SKM-1 (cell line): ENCODE results near the gene EPB41L1.
A peak's percentile ranks its signal among the peaks of the same experiment; 100 is the strongest.

Experiments
- DNase-seq: peaks from one replicate; lab custom pipeline; 2025; ENCODE audit not compliant: unreplicated experiment; lab: John Stamatoyannopoulos, UW

The EPB41L1 gene

DNA sequence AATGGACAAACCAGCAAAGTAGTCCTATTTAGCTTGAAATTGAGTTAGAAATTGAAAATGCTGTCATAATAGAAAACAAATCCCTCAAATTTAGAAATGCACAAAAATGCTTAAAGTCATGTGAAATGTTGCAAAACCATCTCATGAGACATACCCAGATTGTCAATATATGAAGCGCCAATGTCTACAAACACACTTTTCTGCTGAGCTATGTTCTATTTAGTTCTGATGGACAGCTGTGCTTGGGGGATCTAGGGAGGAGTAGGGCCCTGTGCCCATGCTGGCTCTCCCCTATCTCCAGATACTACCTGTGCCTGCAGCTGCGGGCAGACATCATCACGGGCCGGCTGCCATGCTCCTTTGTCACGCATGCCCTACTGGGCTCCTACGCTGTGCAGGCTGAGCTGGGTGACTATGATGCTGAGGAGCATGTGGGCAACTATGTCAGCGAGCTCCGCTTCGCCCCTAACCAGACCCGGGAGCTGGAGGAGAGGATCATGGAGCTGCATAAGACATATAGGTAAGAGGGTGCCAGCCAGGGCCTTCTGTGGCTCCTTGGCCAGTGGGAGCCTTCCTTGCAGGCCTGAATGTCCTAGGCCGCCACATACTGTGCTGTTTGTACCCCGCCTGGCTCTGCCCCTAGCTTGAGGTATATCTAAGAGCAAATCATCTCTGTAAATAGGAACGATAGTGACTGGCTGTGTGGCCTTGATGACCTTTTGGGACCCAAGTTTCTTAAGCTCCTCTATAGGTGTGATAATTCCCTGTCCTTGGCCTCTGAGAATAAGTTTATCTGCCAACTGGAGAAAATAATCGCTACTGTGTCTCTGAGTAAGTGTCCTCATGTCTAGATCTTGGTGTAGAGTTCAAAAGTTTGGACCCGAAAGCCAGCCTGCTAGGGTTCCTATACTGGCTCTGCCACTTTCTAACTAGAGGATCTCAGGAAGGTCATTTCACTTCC is 30.6 kb downstream of the EPB41L1 start:
- DNase-seq = no peak

DNA sequence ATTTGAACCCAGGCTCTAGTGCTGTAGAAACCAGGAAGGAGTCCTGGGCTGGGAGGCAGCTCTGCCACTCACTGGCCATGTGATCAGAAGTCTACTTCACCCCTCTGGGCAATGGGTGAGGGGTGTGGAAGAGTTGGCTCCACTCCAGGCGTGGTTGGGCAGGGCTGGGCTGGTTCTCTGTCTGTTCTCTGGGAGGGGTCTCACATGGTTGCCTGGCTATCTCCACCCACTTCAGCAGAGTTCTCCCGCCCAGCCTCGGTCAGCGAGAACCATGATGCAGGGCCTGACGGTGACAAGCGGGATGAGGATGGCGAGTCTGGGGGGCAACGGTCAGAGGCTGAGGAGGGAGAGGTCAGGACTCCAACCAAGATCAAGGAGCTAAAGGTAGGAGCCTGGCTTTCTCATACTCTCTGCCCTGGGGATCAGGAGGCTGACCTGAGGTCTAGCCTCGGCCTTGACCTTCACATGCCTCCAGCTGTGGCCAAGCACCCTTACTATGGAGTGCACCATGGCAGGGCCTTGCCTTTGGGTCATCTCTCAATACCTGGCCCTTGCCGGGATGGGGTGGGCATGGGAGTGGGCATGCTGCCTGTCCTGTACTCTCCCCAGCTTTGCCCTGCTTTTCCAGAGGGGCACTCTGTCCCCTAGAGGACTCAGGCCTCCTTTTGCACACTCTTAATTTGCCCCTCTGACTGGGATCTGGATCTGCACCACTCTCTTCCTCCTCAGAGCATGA is 39.6 kb downstream of the EPB41L1 start:
- no peak for DNase-seq

DNA sequence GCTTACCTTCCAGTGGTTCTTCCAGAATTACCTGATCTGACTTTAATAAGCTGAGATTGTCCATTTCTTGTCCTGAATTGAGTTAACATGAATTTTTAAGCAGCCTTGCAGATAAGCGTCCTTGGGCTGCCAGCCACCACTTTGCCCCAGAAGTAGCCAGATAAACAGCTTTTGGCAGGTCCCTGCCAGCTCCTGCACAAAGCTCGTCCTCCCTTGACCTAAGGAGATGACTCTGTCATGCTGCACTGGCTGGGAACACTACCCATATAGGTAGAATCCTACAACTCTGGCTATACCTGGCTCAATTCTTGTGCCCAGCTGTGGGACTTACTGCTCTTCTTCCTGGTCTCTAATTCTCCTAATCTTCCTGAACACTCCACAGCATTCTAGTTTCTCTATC is 42.1 kb downstream of the EPB41L1 start:
- no peak for DNase-seq

DNA sequence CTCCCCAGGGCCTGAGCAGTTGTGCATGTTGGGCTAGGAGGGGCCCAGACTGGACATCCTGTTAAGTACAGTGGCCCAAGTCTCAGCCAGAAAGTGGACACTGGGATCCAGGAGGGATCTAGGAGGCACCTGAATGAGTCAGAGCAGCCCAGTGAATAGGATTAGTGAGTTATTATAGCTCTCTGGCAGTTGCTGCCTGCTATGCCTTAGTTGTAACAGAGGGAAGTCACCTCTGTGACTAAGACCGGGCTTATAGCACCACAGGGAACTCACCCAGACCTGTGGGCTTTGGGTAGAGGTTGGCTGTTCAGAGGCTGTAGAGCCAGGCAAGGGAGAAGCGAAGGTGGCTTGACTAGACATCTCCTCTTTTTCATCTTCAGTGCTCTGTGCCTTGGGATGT is 42.7 kb downstream of the EPB41L1 start:
- no peak for DNase-seq

DNA sequence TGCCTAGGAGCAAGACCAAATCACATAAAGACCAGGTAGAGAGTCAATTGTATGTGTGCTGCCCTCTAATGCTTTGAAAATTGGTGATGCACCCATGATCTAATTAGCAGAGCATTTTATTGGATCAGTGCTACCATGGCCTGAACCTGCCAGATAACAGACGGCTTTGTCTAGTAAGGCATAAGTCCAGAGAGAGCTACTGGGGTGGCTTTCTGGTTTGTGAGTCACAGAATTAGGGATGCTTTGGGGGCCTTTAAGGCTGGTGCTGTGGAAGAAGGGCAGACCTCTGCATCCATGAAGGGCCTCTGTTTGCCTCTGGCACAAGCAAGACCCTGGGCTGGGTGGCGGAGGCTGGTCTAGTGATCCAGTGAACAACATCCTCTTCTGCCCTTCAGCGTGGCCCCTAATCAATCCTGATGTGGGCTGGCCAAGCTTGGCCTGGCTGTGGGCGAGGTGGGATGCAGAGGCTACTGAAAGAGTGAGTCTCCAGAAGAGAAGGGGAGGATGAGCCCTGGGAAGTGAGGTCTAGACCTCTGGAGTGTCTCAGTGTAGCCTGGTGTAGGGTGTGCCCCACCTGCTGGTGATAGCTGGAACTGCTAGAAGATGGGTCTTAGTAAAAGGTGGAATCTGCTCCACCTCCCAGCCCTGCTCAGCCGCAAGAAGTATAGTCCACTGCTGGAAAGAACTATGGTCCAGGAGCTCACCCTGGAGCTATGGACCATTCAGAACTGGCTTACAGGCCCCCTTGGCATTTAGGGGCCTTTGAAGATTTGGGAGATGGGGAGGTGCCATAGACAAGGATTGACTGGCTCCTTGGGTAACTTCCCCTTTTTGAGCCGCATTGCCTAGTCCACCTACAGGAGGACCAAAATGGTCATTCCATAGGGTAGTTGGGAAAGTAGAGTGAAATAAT is 45.1 kb downstream of the EPB41L1 start:
- DNase-seq = peak; percentile 65

DNA sequence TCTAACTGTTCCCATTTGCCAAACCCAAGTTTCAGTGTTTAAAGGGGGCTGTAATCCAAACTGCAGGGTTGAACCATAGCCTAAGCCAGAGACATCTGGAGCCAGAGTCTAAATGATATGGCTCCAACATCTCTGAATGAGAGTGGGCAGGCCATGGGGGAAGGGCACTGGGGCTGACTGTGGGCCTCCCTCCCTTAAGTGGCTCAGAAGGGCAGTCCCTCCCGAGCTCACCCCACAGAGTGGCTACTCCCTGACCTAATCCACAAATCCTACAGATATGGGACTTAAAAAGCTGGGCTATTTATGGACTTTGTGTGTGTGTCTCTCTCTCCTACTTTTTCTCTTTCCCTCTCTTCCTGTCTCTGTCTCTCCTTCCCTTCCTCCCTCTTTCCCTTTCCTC is 45.9 kb downstream of the EPB41L1 start:
- no peak for DNase-seq

DNA sequence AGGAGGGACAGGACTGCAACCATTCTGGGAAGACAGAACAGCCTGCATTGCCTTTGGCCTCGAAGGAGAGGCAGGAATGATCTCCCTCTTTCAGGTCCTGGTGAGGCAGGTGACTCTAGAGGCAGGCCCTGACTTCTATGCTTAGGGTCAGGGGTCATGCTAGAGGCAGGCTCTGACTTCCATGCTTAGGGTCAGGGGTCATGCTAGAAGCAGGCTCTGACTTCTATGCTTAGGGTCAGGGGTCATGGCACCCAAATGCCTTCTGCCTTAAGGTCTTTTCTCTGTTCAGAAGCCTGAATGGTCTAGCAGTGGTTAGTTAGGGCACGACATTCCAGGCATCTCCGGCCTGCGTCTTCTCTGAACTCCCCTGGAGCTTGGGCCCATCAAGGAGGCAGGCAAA is 46.7 kb downstream of the EPB41L1 start:
- no peak for DNase-seq

DNA sequence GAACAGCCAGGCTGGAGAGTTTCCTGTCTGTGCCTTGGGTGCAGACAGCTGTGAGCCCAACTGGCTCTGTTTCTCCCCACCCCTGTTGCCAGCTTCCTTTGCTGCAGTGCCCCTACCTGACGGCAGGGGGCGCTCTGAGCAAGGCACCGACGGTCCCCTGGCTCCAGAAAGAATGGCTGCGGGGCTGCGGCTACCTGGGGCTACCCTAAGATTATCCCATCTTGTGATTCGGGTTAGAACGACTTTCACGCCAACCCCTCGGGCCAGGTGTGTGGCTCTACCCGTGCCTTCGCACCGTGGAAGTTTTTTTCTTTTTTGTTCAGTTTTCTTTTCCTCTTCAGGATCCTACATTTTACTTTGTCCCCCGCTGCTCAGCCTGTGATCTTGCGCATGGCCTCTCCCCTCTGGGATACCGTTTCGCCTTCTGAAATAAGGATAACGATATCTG is 48.4 kb downstream of the EPB41L1 start:
- DNase-seq = peak; percentile 43

DNA sequence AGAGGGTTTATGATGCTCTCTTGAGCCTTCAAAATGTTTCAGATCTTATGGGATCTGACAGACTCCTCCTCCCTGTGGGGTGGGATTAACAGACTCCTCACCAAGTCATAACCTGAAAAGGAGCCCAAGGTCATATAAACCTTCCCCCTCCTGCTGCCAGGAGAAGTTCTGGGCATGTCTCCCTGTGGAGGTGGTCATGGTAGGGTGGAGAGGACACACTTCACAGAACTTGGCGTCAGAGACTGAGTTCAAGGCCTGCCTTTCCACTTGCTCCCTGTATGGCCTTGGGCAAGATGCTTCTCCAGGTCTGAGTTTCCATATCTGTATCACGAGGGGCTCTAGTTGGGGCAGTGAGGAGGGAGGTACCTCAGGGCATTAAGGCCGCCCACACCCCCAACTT is 49.3 kb downstream of the EPB41L1 start:
- DNase-seq = no peak

DNA sequence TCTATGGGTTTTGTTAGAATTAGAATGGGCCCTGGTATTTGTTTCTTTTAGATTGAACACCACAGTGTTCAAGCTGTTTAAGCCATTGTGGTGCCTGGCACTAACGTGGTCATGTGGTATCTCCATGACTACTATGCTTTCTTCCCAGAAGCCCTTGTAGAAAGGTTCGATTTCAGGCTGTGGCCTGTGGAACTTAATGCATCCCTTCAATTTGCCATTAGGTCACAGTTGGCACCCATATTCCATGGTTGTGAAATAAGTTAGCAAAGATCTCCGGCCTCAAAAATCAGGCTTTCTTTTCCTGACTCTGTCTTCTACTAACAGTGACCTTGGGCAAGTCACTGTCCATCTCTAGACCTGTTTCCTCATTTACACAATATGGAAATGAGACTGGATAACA is 50.5 kb downstream of the EPB41L1 start:
- no peak for DNase-seq

DNA sequence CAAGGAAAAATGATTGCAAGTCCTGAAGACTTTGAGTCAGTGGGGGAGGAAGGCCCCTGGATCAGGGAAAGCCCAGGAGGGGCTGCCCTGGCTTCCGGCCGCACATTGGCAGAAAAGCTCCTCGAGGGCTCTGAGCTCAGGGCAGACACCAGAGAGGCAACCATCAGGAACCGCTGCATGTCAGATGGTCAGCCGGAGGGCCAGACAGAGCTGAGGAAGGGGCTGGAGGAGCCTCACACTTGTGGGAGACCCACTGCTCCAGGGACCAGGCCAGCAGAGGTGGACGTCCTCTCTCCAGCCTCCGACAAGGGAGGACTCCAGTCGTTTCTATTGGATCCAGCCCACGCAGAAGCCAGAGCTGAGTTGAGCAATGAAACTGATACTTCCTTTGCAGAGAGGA is 51.5 kb downstream of the EPB41L1 start:
- DNase-seq = no peak

DNA sequence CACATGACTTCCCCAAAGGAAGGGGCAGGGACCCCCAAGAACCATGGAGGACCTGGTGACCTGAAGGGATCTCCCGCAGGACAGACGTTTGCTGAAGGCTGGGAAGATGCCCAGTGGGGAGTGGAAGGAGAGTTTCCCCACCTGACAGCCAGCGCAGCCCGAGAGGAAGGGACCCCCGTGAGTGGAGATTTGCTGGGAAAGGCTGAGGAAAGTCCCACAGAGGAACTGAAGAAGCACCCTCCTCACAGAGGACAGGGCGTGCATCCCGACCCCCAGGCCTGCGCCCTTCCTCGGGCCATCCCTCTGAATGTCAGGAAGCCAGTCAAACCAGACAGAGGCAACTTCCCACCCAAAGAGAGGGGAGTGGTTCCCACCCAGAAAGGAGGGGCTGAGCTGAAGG is 52.1 kb downstream of the EPB41L1 start:
- DNase-seq = no peak

DNA sequence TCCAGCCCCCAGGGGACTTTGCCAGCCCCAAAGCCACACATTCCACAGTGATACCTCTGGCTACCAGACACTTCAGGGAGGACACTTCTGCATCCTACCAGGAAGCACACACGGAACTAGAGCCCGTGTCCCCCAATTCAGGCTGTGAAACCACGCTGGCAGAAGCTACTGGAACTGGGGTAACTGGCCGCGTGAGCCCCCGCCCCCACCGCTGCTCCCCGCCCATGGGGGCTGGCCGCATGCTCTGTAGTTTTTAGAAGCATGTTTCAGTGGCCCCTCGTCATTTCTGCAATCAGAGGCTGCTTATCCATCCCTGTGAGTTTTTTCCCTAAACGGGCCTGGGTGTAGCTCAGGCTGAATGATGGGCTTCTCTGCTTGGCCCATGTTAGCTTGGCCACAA is 53.1 kb downstream of the EPB41L1 start:
- no peak for DNase-seq

DNA sequence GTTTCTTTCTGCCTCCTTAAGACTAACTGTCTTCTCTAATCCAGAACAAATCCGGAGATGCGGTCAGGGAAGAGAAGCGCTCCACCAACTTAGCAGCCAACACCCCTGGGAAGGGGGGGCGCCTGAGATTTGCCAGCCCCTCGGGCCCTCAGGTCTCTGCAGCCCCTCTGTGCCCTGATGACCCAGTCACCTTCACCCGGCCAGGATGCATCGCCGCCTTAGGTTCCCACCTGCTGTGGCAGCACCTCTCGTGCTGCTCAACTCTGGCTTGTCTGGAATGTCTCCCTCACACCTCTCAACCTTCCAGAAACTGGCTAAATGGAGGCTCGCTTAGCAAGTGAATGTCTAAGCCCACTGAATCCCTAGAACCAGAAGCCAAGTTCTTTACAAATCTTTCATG is 53.7 kb downstream of the EPB41L1 start:
- DNase-seq = no peak

DNA sequence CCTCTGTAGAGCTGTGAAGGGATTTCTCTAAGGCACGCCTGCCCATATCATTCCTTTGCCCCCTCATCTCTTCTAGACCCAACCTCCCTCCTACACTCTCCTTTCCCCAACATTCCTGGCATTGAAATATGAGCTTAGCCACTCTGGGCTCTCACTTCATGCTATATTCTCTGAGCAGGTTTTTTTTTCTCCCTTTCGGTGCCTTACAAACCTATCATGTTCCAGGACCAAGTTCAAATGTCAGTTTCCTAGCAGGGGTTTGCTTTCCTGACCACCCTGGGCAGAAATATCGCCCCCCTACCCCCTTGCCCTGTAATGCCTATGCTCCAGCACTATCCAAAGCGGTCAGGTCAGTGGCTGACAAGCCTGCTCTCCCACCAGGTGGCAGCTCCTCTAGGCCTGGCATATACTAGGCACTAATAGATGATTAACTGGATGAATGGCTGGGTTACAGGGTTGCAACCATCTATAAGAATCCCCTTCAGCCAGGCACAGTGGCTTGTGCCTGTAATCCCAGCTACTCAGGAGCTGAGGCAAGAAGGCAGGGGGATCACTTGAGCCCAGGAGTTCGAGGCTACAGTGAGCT is 56.0 kb downstream of the EPB41L1 start:
- no peak for DNase-seq

DNA sequence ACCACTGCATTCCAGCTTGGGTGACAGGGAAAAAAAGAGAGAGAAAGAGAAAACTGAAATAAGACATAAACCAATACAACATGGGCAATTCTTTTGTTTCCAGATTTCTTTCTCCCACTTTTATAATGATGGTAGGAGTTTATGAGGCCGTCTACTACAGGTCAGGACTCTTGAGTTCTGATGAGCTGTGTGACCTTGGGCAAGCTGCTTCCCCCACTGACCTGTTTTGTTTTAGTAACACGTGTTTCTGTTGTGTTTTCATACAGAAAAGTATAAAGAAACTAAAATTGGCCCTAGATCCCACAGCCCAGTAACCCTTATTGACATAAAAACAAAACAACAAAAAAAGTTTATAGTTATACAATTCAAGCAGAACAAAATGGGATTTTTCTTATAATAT is 58.8 kb downstream of the EPB41L1 start:
- DNase-seq = no peak

DNA sequence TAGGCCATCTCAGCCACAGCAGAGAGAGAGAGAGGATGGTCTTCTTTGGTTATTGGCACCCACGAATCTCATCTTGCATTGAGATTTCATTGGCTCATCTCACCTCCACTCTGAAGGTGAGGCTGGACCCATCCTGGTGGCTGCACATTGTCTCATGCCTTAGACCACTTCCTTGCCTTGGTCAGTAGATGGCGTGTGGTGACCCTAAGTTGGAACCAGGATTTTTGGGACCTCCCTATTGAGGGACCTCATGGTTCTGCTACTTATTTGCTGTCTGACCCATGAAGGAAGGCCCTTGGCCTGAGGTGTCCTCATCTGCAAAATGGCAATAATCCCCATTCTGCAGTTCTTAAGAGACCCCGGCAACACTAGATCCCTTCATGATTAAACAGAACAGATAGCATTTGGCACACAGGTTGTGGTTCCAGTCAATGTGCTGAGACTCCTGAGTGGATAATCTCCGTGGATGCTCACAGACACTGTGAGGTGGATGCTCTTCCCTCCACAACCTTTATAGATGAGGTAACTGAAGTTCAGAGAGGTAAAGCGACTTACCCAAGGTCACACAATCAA is 60.2 kb downstream of the EPB41L1 start:
- DNase-seq = no peak

DNA sequence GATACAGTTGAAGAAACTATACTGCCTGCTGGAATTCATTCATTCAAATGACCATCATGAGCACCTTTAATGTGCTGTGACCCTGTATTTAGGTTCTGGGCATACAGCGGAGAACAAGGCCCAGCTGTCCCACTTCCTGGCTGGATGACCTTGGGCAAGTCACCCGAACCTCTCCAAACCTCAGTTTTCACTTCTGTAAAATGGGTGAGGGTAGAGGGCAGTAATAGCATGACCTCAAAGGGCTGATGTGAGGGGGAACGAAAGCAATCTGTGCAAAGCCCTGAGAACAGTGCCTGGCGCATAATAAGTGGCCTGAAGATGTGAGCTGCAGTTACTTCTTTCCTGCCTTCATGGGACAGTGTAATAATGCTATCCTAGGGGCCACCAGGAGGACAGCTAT is 61.2 kb downstream of the EPB41L1 start:
- no peak for DNase-seq

DNA sequence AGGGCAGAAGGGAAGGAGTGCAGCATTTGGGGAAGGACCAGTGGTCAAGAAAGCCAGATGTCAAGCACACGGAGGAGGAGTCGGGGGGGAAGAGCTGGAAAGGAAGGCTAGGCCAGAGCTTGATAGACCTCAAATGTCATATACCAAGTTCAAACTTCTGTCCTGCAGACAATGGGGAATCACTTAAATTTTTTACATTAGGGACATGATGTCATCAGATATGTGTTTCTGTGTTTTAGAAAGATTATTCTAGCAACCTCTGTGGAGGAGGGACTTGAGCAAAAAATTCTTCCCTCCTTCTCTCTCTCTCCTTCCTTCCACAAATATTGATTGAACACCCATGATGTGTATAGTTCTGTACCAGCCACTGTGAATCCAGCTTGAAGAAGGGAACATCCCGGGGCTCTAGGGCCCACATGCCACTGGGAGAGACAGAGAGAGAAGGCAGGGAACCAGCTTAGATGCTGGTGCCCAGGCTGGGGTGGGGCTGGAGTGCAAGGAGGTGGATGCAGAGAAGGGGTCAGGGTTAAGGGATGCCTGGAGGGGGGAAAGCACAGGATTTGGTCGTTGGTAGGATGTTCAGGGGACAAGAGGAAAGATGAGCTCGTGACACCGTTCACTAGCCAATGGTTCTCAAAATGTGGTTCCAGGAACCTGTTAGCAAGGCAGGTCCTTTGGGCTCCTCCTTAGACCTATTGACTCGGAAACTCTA is 61.9 kb downstream of the EPB41L1 start:
- no peak for DNase-seq

DNA sequence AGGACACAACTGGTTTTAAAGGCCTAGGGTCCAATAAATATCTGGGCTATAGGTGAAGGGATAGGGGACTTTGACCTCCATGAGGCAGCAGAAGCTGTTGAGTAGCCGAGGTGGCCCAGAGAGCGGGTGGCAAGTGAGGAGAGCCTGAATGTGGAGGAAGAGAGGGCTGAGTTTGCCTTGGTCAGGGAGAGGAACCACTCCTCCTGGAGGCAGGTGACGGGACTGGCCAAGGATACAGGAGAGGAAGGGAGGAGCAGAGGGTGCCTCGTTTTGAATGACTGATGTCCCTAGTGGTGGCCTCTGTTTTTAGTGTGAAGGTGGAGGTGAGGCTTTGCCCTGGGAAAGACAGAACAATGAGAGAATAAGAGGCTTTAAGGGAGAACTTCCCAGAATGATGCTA is 62.7 kb downstream of the EPB41L1 start:
- DNase-seq = no peak
